ENCODE data around the gene SLCO6A1.

Gene SLCO6A1

GRCh38 chr5:102451082-102451481 is 47.7 kb downstream of the SLCO6A1 start:
- DNase-seq, result no peak

- no peak for DNase-seq
These were observed 48.3 kb downstream of the SLCO6A1 start for GRCh38 chr5:102450313-102450990.

DNA sequence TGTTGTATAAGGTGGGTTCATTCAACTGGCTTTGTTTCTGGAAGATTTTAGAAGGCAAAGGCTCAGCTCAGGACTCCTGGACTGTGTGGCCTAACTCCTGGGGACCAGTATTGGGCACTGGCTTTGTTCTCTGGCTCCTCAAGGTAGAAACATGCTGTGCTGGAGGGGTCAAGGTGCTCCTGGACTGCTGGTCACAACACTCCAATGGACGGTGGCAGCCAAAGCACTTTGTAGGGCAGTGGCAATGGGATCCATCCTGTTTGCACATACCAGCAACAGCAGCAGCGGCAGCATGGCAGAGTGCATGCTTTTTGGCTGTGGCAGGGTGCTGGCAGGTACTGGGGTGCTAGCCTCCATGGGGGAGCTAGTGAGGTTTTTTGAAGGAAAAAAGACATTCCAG is 65.3 kb downstream of the SLCO6A1 start:
- DNase-seq, result no peak

DNA sequence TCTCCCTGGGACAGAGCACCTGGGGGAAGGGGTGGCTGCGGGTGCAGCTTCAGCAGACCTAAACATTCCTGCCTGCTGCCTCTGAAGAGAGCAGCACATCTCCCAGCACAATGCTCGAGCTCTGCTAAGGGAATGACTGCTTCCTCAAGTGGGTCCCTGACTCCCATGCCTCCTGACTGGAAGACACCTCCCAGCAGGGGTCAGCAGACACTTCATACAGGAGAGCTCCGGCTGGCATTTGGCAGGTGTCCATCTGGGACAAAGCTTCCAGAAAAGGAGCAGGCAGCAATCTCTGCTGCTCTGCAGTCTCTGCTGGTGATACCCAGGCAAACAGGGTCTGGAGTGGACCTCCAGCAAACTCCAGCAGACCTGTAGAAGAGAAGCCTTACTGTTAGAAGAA is 77.2 kb downstream of the SLCO6A1 start:
- no peak for DNase-seq

- no peak for DNase-seq
These were observed 80.3 kb downstream of the SLCO6A1 start for GRCh38 chr5:102418531-102418930.

GRCh38 chr5:102414448-102414847 is 84.4 kb downstream of the SLCO6A1 start:
- no peak for DNase-seq

GRCh38 chr5:102388235-102388634 is 110.6 kb downstream of the SLCO6A1 start:
- DNase-seq, result no peak

DNA sequence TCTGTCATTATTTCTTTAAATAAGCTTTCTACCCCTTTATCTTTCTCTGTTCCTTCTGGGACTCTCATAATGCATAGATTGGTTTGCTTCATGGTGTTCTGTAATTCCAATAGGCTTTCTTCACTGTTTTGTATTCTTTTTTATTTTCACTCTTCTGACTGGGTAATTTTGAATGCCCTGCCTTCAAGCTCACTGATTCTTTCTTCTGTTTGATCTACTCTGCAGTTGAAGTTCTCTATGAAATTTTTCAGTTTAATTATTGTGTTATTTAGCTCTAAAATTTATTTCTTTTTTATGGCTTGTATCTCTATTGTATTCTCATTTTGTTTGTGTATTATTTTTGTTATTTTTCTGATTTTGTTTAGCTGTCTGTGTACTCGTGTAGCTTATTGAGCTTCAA is 113.4 kb downstream of the SLCO6A1 start:
- no peak for DNase-seq

DNA sequence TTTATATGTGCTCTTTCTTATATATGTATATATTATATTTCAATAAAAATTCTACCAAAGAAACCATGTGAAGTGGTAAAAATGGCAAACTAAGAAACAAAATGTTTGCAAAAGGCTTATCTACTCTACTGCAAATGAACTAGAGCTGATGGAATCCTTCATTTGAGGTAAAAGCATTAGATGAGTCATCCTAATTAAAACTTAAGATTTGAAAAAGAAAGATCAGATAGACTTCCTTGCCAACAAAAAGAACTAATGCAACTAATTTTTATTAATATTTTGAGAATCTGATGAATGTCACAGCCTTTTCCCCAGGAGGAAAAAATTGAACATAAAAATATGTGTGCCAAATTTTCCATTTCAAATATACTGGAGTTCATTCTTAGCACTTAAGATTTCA is 118.6 kb downstream of the SLCO6A1 start:
- DNase-seq, result no peak

GRCh38 chr5:102375876-102376275 is 122.9 kb downstream of the SLCO6A1 start:
- no peak for DNase-seq

GRCh38 chr5:102375272-102375671 is 123.5 kb downstream of the SLCO6A1 start:
- no peak for DNase-seq

- no peak for DNase-seq
These were observed 130.4 kb downstream of the SLCO6A1 start for GRCh38 chr5:102368392-102368791.

- DNase-seq, result no peak
These were observed 157.0 kb downstream of the SLCO6A1 start for GRCh38 chr5:102341681-102342288.

GRCh38 chr5:102324714-102325113 is 174.1 kb downstream of the SLCO6A1 start:
- DNase-seq, result no peak
